H1 (cell line): Measurements from ENCODE around the gene RTL9. TPM values are rescaled to one million over a fixed set of nuclear protein-coding genes. Genes with fewer than 3 reads are reported as not detected.

Experiments used
- CBX5 ChIP-seq: fragments of 300-800, 300-1000 bp; sonication (generic); IDR thresholded peaks from 2 replicates; pipeline ENCODE4 v1.7.1; 2016; ENCODE audit warnings: antibody characterized with exemption, low read length, low read depth
- CHD7 ChIP-seq: fragments of 300-600 bp; sonication (generic); IDR thresholded peaks from 2 replicates; pipeline ENCODE4 v1.7.1; 2012; ENCODE audit warnings: low read length, moderate library complexity, mild to moderate bottlenecking, inconsistent platforms; ENCODE audit not compliant: insufficient replicate concordance
- KDM1A ChIP-seq: fragments of 200-600, 300-600 bp; sonication (generic); IDR thresholded peaks from 2 replicates; pipeline ENCODE4 v1.7.1; 2016; ENCODE audit warnings: mild to moderate bottlenecking, low read length, borderline replicate concordance
- POLR2AphosphoS5 ChIP-seq: IDR thresholded peaks from 2 replicates; pipeline ENCODE4 v1.6.1; 2011; ENCODE audit warnings: low read depth, low read length
- polyA plus RNA-seq, 7 experiments: library from polyadenylated mRNA; depleted of rRNA in 3 of 7; stranded (reverse) in 5 of 7; unstranded in 2 of 7; fragments of >200 nt in 5 of 7; fragments of 200-250 nt in 2 of 7; gene quantifications; 1 replicate in 5 of 7; 2 replicates in 1 of 7; 4 replicates in 1 of 7; pipeline versions ENCODE4 v1.2.1 to v1.2.3, GENCODE V29; 2011 to 2013; ENCODE audit warnings: missing spikeins in 2 of 7, mixed read lengths in 2 of 7
- total RNA-seq: library from RNA; stranded (reverse); fragmentation: NEBNext Ultra II Directional; extraction: Animal tissue kit (Norgen Biotek cat#: 25700); gene quantifications from 2 replicates; pipeline ENCODE4 v1.2.1, GENCODE V29; 2021

RTL9 gene
- total and polyA plus RNA-seq, 2 of the 8 experiments (the other 6 are each of a cell fraction or from before 2014, with no cell fraction given), result 0.09 to 0.20 TPM

DNA sequence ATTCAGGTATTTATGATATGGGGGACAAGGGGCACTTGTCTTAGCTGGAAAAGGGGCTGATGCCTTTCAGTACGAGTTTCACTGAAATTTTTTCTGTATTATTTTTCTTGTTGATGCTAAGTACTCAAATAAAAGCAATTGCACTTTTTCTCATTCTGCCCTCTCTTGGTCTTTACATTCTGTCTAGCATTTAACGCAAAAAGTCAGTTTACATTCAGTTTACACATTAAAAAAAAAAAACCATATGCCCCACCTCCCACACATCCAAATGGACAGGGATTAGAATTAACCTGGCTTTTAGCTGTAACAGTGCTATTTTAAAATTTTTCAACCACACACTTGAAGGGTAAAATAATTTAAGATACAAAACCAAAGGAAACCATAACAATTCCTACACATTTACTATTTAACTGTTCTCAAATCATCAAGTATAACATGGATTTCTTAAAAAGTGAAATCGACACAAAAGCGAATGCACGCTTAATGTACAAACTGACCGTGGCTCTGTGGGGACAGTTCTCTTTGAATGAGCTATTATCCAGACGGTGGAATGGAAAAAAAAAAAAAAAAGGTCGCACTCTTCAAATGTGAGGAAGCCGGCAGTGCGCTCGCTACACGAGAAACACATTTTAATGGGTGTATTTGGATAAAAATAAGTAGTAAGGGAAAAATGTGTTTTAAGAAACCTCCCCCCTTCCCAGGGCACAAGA is 42.1 kb upstream of the RTL9 start (continued):
- TF ChIP-seq CHD7, result no peak
- no peak for TF ChIP-seq POLR2AphosphoS5
- no peak for TF ChIP-seq CBX5
- TF ChIP-seq KDM1A, result no peak
